Panc1 (cell line): ENCODE measurements around the gene KNSTRN. TPM values are rescaled to one million over a fixed set of nuclear protein-coding genes. Genes with fewer than 3 reads are reported as not detected.

ENCODE experiments used
- ATAC-seq: fragments of 200-7000 bp; cut with Tn5 transposase; 2 replicates; pipeline ENCODE4 v1.9.1; 2020; ENCODE audit warnings: mild to moderate bottlenecking, moderate library complexity
- BruUV-seq: library from RNA; stranded (reverse); fragments of 400-500 nt; replicated peaks from 2 replicates; lab custom pipeline; 2021; lab: Mats Ljungman, UMichigan
- CTCF ChIA-PET: fragments of 300-600 bp; sonication (Branson Sonifier 250); formaldehyde crosslinking; loops from one replicate; lab custom pipeline; 2022; ENCODE audit warnings: antibody characterized with exemption; lab: Charles Lee
- POLR2A ChIA-PET: fragments of 300-600 bp; sonication (Branson Sonifier 250); formaldehyde crosslinking; loops from one replicate; lab custom pipeline; 2022; ENCODE audit warnings: antibody characterized with exemption; lab: Charles Lee
- DNase-seq: peaks from one replicate; pipeline ENCODE4 v3.0.0-alpha.2; 2010; ENCODE audit warnings: low read depth, low spot score
- H3K27ac ChIP-seq: 2 replicates; pipeline ENCODE4 v1.5.1; 2011; ENCODE audit warnings: mild to moderate bottlenecking, low read length, inconsistent platforms
- H3K27me3 ChIP-seq: fragments of 200-500 bp; sonication (Bioruptor generic); 2 replicates; pipeline ENCODE4 v1.6.0; 2014; ENCODE audit warnings: low read length, inconsistent platforms; ENCODE audit not compliant: control insufficient read depth, insufficient read depth
- H3K36me3 ChIP-seq: fragments of 200-500 bp; sonication (Bioruptor generic); 2 replicates; pipeline ENCODE4 v1.5.1; 2014; ENCODE audit warnings: inconsistent platforms, mild to moderate bottlenecking, low read length, moderate library complexity; ENCODE audit not compliant: control insufficient read depth, insufficient read depth
- H3K4me1 ChIP-seq: 2 replicates; pipeline ENCODE4 v1.5.1; 2011; ENCODE audit warnings: inconsistent platforms, mild to moderate bottlenecking, low read length, moderate library complexity; ENCODE audit not compliant: control insufficient read depth, insufficient read depth
- H3K4me3 ChIP-seq, 2 experiments: 2 replicates each; pipeline ENCODE4 v1.5.1; 2011 to 2012; ENCODE audit warnings: low read depth in 2 of 2, low read length in 2 of 2, mild to moderate bottlenecking in 2 of 2, inconsistent platforms in 1 of 2, moderate library complexity in 1 of 2
- H3K9me3 ChIP-seq: fragments of 200-500 bp; sonication (Bioruptor generic); 2 replicates; pipeline ENCODE4 v1.5.1; 2014; ENCODE audit warnings: low read depth, mild to moderate bottlenecking, inconsistent platforms, low read length, moderate library complexity; ENCODE audit not compliant: control insufficient read depth, insufficient read depth
- POLR2AphosphoS5 ChIP-seq: IDR thresholded peaks from 2 replicates; pipeline ENCODE4 v1.6.1; 2012; ENCODE audit warnings: mild to moderate bottlenecking, low read depth, low read length, moderate library complexity
- SIN3A ChIP-seq: IDR thresholded peaks from 2 replicates; pipeline ENCODE4 v1.6.1; 2012; ENCODE audit warnings: low read depth, mild to moderate bottlenecking, low read length, moderate library complexity, borderline replicate concordance; ENCODE audit not compliant: insufficient read depth
- TCF7L2 ChIP-seq: IDR thresholded peaks from 2 replicates; pipeline ENCODE4 v1.6.1; 2011; ENCODE audit warnings: mild to moderate bottlenecking, low read depth, low read length, inconsistent platforms
- in situ Hi-C: cut with HindIII; loops from 2 replicates; pipeline ENCODE4 v1.10.0; 2016; ENCODE audit warnings: low sequenced_read_pairs, low pct_unique_long_range_greater_than_20kb
- intact Hi-C: fragments of 100-400 bp; cut with micrococcal nuclease; formaldehyde crosslinking; loops from one replicate; pipeline ENCODE4 v1.10.0; 2022; ENCODE audit not compliant: unreplicated experiment
- total RNA-seq: library from RNA; stranded (reverse); gene quantifications from one replicate; pipeline ENCODE4 v1.2.1, GENCODE V29; 2021; ENCODE audit not compliant: unreplicated experiment
- TF ChIP-seq, protein P1 (sequence below), 2 experiments: IDR thresholded peaks; 2 replicates each; pipeline ENCODE4 v1.6.1; 2011 to 2012; ENCODE audit warnings: low read depth in 2 of 2, control low read depth in 1 of 2, low read length in 1 of 2, mild to moderate bottlenecking in 1 of 2, moderate library complexity in 1 of 2; ENCODE audit not compliant: insufficient read depth in 1 of 2
- TF ChIP-seq, protein P2 (sequence below): fragments of 450-650 bp; IDR thresholded peaks from 2 replicates; pipeline ENCODE4 v1.5.1; 2017; ENCODE audit warnings: mild to moderate bottlenecking

Gene KNSTRN
- total RNA-seq, 1 experiment from 2014 or later = 74.6 TPM

DNA sequence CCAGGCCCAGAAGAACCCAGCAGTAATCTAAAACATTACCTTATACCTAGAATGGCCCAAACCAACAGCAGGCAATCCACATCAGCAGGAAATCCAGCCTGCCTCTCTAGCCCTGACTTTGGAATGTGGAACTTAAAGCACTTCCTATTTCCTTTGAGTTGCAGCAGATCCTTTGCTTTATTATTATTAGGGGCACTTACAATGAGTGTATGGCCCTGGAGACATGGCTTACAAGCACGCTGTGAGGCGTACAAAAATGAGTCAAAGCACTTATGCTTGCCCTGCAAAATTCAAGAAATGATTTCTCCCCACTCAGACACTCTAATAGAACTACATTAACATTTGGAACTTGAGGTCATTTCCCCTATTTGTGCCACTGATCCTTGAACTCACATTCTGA lies 9.5 kb upstream of the KNSTRN start:
- ChIA-PET POLR2A (no interaction called here), CTCF (no interaction called here)
- in situ Hi-C loops (no loop called here), intact Hi-C loops (no loop called here)
- Histone ChIP-seq H3K9me3 (no peaks in the 10 kb centered on the region), H3K36me3 (no peaks in the 10 kb centered on the region), H3K4me1 (no peaks in the 10 kb centered on the region), H3K27ac (no peak overlapping the region), H3K4me3 (no peak overlapping the region), H3K27me3 (no peaks in the 10 kb centered on the region)
- ATAC-seq (no peak), DNase-seq (no peak)
- BruUV-seq = no TSS peak
- no peak for TF ChIP-seq POLR2AphosphoS5
- no peak for TF ChIP-seq SIN3A
- no peak for TF ChIP-seq TCF7L2
- TF ChIP-seq, protein P1, sequence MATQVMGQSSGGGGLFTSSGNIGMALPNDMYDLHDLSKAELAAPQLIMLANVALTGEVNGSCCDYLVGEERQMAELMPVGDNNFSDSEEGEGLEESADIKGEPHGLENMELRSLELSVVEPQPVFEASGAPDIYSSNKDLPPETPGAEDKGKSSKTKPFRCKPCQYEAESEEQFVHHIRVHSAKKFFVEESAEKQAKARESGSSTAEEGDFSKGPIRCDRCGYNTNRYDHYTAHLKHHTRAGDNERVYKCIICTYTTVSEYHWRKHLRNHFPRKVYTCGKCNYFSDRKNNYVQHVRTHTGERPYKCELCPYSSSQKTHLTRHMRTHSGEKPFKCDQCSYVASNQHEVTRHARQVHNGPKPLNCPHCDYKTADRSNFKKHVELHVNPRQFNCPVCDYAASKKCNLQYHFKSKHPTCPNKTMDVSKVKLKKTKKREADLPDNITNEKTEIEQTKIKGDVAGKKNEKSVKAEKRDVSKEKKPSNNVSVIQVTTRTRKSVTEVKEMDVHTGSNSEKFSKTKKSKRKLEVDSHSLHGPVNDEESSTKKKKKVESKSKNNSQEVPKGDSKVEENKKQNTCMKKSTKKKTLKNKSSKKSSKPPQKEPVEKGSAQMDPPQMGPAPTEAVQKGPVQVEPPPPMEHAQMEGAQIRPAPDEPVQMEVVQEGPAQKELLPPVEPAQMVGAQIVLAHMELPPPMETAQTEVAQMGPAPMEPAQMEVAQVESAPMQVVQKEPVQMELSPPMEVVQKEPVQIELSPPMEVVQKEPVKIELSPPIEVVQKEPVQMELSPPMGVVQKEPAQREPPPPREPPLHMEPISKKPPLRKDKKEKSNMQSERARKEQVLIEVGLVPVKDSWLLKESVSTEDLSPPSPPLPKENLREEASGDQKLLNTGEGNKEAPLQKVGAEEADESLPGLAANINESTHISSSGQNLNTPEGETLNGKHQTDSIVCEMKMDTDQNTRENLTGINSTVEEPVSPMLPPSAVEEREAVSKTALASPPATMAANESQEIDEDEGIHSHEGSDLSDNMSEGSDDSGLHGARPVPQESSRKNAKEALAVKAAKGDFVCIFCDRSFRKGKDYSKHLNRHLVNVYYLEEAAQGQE (IDR thresholded peaks at IDR 0.05; ENCODE audit: insufficient read depth in 1 of 2, low read depth in 2 of 2, low read length in 1 of 2) = no peak
- TF ChIP-seq, protein P2, sequence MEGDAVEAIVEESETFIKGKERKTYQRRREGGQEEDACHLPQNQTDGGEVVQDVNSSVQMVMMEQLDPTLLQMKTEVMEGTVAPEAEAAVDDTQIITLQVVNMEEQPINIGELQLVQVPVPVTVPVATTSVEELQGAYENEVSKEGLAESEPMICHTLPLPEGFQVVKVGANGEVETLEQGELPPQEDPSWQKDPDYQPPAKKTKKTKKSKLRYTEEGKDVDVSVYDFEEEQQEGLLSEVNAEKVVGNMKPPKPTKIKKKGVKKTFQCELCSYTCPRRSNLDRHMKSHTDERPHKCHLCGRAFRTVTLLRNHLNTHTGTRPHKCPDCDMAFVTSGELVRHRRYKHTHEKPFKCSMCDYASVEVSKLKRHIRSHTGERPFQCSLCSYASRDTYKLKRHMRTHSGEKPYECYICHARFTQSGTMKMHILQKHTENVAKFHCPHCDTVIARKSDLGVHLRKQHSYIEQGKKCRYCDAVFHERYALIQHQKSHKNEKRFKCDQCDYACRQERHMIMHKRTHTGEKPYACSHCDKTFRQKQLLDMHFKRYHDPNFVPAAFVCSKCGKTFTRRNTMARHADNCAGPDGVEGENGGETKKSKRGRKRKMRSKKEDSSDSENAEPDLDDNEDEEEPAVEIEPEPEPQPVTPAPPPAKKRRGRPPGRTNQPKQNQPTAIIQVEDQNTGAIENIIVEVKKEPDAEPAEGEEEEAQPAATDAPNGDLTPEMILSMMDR = no peak

DNA sequence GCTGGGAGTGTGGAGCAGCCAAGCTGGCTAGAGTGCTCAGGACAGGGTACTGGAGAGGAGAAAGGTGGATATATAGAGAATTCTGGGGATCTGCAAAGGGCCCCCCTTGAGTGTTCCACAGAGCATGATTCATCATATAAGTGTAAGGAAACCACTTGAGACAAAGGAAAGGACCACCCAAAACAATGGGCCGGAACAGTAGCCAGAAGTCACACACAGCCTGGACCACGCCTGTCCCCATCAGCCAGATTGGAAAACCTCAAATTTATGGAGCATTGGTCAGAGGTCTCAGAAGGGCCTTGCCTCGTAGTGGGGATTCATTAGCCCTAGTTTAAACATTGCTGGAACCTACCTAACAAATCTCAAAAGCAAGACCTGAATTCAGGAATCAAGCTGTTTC lies 4.9 kb upstream of the KNSTRN start:
- ATAC-seq (no peak), DNase-seq (no peak)
- no peaks in the 10 kb centered on the region for H3K36me3 ChIP-seq
- no peaks in the 10 kb centered on the region for H3K9me3 ChIP-seq
- peaks cover 8% of the 10 kb centered on the region; the same call in 1 of the 2 replicates for H3K4me1 ChIP-seq
- POLR2A ChIA-PET = interaction anchor here (0.6 kb wide), 1 partner anchor 288 kb away, joined by 20 read pairs; no protein-coding TSS in a partner anchor
- H3K27me3 ChIP-seq = no peaks in the 10 kb centered on the region
- in situ Hi-C loops (no loop called here), intact Hi-C loops (no loop called here)
- CTCF ChIA-PET = interaction anchor here (0.6 kb wide), 1 partner anchor 330 kb away, joined by 5 read pairs; no protein-coding TSS in a partner anchor
- TF ChIP-seq SIN3A = no peak
- TF ChIP-seq, protein P1 (IDR thresholded peaks at IDR 0.05; ENCODE audit: insufficient read depth in 1 of 2, low read depth in 2 of 2, low read length in 1 of 2) = no peak
- TF ChIP-seq, protein P2 = no peak
- no peak for TF ChIP-seq POLR2AphosphoS5
- no peak for TF ChIP-seq TCF7L2
- no peak overlapping the region for H3K27ac ChIP-seq
- BruUV-seq = no TSS peak
- no peak overlapping the region for H3K4me3 ChIP-seq
